GM12878 (cell line): ENCODE measurements around the gene ASAP3. TPM values are rescaled to one million over a fixed set of nuclear protein-coding genes. Genes with fewer than 3 reads are reported as not detected.

ENCODE experiments used
- ASH2L ChIP-seq: fragments of 300-600, 200-600 bp; sonication (generic); IDR thresholded peaks from 2 replicates; pipeline ENCODE4 v1.6.1; 2017; ENCODE audit warnings: low read depth, mild to moderate bottlenecking, borderline replicate concordance
- ATF7 ChIP-seq: fragments of 450-650 bp; IDR thresholded peaks from 2 replicates; pipeline ENCODE4 v1.6.1; 2016; ENCODE audit warnings: low read depth, mild to moderate bottlenecking
- EZH2 ChIP-seq: IDR thresholded peaks from 2 replicates; pipeline ENCODE4 v1.6.1; 2012; ENCODE audit warnings: low read depth, mild to moderate bottlenecking, control low read depth, inconsistent platforms, low read length, borderline replicate concordance; ENCODE audit not compliant: control insufficient read depth
- GATAD2B ChIP-seq: fragments of 450-650 bp; conservative IDR thresholded peaks from 2 replicates; pipeline ENCODE4 v1.6.1; 2017; ENCODE audit warnings: low read depth, mild to moderate bottlenecking, moderate library complexity
- NBN ChIP-seq: fragments of 450-650 bp; IDR thresholded peaks from 2 replicates; pipeline ENCODE4 v1.6.1; 2016
- RAD51 ChIP-seq: fragments of 450-650 bp; IDR thresholded peaks from 2 replicates; pipeline ENCODE4 v1.6.1; 2016; ENCODE audit warnings: moderate library complexity, mild to moderate bottlenecking, inconsistent platforms
- RUNX3 ChIP-seq: IDR thresholded peaks from 2 replicates; pipeline ENCODE4 v1.6.1; 2012; ENCODE audit warnings: low read length, inconsistent platforms
- YY1 ChIP-seq: IDR thresholded peaks from 2 replicates; pipeline ENCODE4 v1.6.1; 2011; ENCODE audit warnings: low read depth, mild to moderate bottlenecking, low read length
- ZZZ3 ChIP-seq: IDR thresholded peaks from 2 replicates; pipeline ENCODE4 v1.6.1; 2011; ENCODE audit warnings: low read depth; ENCODE audit not compliant: control insufficient read depth, insufficient read length
- polyA plus RNA-seq, 11 experiments: library from polyadenylated mRNA; depleted of rRNA in 4 of 11; unstranded in 6 of 11; stranded (reverse) in 5 of 11; fragments of >200 nt; fragmentation: Nextera tagmentation in 4 of 11; fragmentation: Illumina TruSeq in 1 of 11; extraction: Ambion mirVana in 4 of 11; extraction: Trizol in 1 of 11; gene quantifications; 1 replicate in 1 of 11; 2 replicates in 10 of 11; pipeline versions ENCODE4 v1.2.1 to v1.2.3, GENCODE V29; 2011 to 2016; ENCODE audit warnings: inconsistent platforms in 2 of 11, missing spikeins in 2 of 11, low read depth in 1 of 11
- total RNA-seq, 4 experiments: library from RNA; depleted of rRNA in 3 of 4; stranded (reverse); fragments of >200 nt in 3 of 4; fragmentation: Illumina TruSeq in 1 of 4; extraction: Trizol in 1 of 4; gene quantifications; 2 replicates each; pipeline versions ENCODE4 v1.2.1 to v1.2.3, GENCODE V29; 2013 to 2021
- TF ChIP-seq, protein P1 (sequence below): fragments of 150-350 bp; IDR thresholded peaks from 2 replicates; pipeline ENCODE4 v1.6.1; 2016; ENCODE audit warnings: low read depth, low read length
- TF ChIP-seq, protein P2 (sequence below): IDR thresholded peaks from 2 replicates; pipeline ENCODE4 v1.6.1; 2012; ENCODE audit warnings: low read depth, low read length, improper control_type of control experiment
- TF ChIP-seq, protein P3 (sequence below): fragments of 450-650 bp; formaldehyde crosslinking; IDR thresholded peaks from 2 replicates; pipeline ENCODE4 v1.4.0; 2022; ENCODE audit warnings: mild to moderate bottlenecking, moderate library complexity
- TF ChIP-seq, protein P4 (sequence below): fragments of 450-650 bp; IDR thresholded peaks from 2 replicates; pipeline ENCODE4 v1.6.1; 2016; ENCODE audit warnings: mild to moderate bottlenecking, moderate library complexity, borderline replicate concordance
- TF ChIP-seq, protein P5 (sequence below): fragments of 450-650 bp; IDR thresholded peaks from 2 replicates; pipeline ENCODE4 v1.6.1; 2017; ENCODE audit warnings: mild to moderate bottlenecking, moderate library complexity

The ASAP3 gene
- total and polyA plus RNA-seq, 10 of the 15 experiments (the other 5 are each of a cell fraction or from before 2014, with no cell fraction given) = 0.04 to 0.92 (median 0.34) TPM; not detected in 1

DNA sequence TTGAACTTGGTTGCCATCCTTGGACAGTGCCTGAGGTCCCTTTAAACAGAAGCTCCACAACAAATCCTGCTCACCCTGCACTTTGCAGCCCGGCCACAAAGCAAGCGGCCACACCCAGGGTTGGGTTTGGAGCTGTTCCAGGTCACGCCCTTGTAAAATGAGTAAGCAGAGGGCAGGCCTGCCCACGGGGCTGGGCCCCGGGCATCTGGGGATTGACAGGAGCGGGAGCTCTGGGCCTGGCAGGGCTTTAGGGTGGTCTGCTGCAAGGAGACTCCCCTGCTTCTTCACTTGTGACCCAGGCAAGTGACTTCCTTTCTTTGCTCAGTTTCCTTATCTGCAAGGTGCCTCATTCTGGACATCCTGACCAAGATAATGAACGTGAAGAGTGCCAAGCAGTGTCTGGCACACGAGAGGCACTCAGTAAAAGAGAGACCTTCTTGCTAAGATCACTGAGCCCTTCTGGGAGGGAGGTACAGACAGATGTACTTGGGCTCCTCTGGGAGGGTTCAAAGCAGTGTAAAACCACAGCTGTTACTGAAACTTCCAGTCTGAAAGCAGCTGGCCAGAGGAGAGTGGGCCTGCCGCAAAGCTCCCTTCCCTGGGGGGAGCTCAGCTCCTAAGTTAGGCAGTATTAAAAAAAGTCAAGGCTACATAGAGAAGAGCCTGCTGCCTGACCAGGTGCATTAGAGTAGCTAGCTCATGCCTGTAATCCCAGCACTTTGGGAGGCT lies 44.4 kb upstream of the ASAP3 start (continued):
- TF ChIP-seq EZH2 (no peak), RAD51 (no peak), ASH2L (no peak), RUNX3 (peak; percentile 93), NBN (no peak), ZZZ3 (no peak), YY1 (no peak), ATF7 (no peak), GATAD2B (no peak; the same call in 1 of the 2 replicates)
- TF ChIP-seq, protein P1, sequence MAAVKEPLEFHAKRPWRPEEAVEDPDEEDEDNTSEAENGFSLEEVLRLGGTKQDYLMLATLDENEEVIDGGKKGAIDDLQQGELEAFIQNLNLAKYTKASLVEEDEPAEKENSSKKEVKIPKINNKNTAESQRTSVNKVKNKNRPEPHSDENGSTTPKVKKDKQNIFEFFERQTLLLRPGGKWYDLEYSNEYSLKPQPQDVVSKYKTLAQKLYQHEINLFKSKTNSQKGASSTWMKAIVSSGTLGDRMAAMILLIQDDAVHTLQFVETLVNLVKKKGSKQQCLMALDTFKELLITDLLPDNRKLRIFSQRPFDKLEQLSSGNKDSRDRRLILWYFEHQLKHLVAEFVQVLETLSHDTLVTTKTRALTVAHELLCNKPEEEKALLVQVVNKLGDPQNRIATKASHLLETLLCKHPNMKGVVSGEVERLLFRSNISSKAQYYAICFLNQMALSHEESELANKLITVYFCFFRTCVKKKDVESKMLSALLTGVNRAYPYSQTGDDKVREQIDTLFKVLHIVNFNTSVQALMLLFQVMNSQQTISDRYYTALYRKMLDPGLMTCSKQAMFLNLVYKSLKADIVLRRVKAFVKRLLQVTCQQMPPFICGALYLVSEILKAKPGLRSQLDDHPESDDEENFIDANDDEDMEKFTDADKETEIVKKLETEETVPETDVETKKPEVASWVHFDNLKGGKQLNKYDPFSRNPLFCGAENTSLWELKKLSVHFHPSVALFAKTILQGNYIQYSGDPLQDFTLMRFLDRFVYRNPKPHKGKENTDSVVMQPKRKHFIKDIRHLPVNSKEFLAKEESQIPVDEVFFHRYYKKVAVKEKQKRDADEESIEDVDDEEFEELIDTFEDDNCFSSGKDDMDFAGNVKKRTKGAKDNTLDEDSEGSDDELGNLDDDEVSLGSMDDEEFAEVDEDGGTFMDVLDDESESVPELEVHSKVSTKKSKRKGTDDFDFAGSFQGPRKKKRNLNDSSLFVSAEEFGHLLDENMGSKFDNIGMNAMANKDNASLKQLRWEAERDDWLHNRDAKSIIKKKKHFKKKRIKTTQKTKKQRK = no peak
- TF ChIP-seq, protein P2, sequence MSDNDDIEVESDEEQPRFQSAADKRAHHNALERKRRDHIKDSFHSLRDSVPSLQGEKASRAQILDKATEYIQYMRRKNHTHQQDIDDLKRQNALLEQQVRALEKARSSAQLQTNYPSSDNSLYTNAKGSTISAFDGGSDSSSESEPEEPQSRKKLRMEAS = no peak
- TF ChIP-seq, protein P3, sequence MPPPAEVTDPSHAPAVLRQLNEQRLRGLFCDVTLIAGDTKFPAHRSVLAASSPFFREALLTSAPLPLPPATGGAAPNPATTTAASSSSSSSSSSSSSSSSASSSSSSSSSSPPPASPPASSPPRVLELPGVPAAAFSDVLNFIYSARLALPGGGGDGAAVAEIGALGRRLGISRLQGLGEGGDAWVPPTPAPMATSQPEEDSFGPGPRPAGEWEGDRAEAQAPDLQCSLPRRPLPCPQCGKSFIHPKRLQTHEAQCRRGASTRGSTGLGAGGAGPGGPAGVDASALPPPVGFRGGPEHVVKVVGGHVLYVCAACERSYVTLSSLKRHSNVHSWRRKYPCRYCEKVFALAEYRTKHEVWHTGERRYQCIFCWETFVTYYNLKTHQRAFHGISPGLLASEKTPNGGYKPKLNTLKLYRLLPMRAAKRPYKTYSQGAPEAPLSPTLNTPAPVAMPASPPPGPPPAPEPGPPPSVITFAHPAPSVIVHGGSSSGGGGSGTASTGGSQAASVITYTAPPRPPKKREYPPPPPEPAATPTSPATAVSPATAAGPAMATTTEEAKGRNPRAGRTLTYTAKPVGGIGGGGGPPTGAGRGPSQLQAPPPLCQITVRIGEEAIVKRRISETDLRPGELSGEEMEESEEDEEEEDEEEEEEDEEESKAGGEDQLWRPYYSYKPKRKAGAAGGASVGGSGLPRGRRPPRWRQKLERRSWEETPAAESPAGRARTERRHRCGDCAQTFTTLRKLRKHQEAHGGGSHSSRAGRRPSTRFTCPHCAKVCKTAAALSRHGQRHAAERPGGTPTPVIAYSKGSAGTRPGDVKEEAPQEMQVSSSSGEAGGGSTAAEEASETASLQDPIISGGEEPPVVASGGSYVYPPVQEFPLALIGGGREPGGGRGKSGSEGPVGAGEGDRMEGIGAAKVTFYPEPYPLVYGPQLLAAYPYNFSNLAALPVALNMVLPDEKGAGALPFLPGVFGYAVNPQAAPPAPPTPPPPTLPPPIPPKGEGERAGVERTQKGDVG (CRISPR knock-in tag) = no peak
- TF ChIP-seq, protein P4, sequence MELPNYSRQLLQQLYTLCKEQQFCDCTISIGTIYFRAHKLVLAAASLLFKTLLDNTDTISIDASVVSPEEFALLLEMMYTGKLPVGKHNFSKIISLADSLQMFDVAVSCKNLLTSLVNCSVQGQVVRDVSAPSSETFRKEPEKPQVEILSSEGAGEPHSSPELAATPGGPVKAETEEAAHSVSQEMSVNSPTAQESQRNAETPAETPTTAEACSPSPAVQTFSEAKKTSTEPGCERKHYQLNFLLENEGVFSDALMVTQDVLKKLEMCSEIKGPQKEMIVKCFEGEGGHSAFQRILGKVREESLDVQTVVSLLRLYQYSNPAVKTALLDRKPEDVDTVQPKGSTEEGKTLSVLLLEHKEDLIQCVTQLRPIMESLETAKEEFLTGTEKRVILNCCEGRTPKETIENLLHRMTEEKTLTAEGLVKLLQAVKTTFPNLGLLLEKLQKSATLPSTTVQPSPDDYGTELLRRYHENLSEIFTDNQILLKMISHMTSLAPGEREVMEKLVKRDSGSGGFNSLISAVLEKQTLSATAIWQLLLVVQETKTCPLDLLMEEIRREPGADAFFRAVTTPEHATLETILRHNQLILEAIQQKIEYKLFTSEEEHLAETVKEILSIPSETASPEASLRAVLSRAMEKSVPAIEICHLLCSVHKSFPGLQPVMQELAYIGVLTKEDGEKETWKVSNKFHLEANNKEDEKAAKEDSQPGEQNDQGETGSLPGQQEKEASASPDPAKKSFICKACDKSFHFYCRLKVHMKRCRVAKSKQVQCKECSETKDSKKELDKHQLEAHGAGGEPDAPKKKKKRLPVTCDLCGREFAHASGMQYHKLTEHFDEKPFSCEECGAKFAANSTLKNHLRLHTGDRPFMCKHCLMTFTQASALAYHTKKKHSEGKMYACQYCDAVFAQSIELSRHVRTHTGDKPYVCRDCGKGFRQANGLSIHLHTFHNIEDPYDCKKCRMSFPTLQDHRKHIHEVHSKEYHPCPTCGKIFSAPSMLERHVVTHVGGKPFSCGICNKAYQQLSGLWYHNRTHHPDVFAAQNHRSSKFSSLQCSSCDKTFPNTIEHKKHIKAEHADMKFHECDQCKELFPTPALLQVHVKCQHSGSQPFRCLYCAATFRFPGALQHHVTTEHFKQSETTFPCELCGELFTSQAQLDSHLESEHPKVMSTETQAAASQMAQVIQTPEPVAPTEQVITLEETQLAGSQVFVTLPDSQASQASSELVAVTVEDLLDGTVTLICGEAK = no peak
- TF ChIP-seq, protein P5, sequence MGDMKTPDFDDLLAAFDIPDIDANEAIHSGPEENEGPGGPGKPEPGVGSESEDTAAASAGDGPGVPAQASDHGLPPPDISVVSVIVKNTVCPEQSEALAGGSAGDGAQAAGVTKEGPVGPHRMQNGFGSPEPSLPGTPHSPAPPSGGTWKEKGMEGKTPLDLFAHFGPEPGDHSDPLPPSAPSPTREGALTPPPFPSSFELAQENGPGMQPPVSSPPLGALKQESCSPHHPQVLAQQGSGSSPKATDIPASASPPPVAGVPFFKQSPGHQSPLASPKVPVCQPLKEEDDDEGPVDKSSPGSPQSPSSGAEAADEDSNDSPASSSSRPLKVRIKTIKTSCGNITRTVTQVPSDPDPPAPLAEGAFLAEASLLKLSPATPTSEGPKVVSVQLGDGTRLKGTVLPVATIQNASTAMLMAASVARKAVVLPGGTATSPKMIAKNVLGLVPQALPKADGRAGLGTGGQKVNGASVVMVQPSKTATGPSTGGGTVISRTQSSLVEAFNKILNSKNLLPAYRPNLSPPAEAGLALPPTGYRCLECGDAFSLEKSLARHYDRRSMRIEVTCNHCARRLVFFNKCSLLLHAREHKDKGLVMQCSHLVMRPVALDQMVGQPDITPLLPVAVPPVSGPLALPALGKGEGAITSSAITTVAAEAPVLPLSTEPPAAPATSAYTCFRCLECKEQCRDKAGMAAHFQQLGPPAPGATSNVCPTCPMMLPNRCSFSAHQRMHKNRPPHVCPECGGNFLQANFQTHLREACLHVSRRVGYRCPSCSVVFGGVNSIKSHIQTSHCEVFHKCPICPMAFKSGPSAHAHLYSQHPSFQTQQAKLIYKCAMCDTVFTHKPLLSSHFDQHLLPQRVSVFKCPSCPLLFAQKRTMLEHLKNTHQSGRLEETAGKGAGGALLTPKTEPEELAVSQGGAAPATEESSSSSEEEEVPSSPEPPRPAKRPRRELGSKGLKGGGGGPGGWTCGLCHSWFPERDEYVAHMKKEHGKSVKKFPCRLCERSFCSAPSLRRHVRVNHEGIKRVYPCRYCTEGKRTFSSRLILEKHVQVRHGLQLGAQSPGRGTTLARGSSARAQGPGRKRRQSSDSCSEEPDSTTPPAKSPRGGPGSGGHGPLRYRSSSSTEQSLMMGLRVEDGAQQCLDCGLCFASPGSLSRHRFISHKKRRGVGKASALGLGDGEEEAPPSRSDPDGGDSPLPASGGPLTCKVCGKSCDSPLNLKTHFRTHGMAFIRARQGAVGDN = no peak
